ENCODE results near the gene KRTAP1-3.

- TF ChIP-seq CTCF (IDR thresholded peaks at IDR 0.05), result no peak
- no peak for TF ChIP-seq POLR2A (IDR thresholded peaks at IDR 0.05)
- no peak for TF ChIP-seq EP300 (IDR thresholded peaks at IDR 0.05)
Observed at GRCh38 chr17:40997361-40997760, 37.3 kb downstream of the KRTAP1-3 start.
